Measurements from ENCODE around the gene ADAMTSL1. TPM values are rescaled to one million over a fixed set of nuclear protein-coding genes. Genes with fewer than 3 reads are reported as not detected.

Gene ADAMTSL1
- total RNA-seq, 1 experiment from 2014 or later, result not detected

- H3K4me1 ChIP-seq (ENCODE audit: control insufficient read depth, insufficient read depth, low read length), result no peaks in the 10 kb centered on the region
- no peak overlapping the region for H3K27ac ChIP-seq (ENCODE audit: low read length)
- no TSS peak for BruUV-seq (replicated peaks)
- TF ChIP-seq TCF7L2 (IDR thresholded peaks at IDR 0.05; ENCODE audit: low read depth, low read length) (no peak), SIN3A (IDR thresholded peaks at IDR 0.05; ENCODE audit: borderline replicate concordance, insufficient read depth, low read depth, low read length) (no peak), REST (IDR thresholded peaks at IDR 0.05; ENCODE audit: insufficient read depth in 1 of 2, low read depth in 2 of 2, low read length in 1 of 2) (no peak), POLR2AphosphoS5 (IDR thresholded peaks at IDR 0.05; ENCODE audit: low read depth, low read length) (no peak), CTCF (IDR thresholded peaks at IDR 0.05) (no peak)
- no peaks in the 10 kb centered on the region for H3K27me3 ChIP-seq (ENCODE audit: control insufficient read depth, insufficient read depth, low read length)
- H3K9me3 ChIP-seq (ENCODE audit: control insufficient read depth, insufficient read depth, low read depth, low read length), result no peaks in the 10 kb centered on the region
- no peaks in the 10 kb centered on the region for H3K36me3 ChIP-seq (ENCODE audit: control insufficient read depth, insufficient read depth, low read length)
- CTCF ChIA-PET, result no interaction called here
- POLR2A ChIA-PET, result no interaction called here
- intact Hi-C loops (cut with micrococcal nuclease; ENCODE audit: unreplicated experiment) (no loop called here), in situ Hi-C loops (cut with HindIII; ENCODE audit: low pct_unique_long_range_greater_than_20kb, low sequenced_read_pairs) (no loop called here)
- ATAC-seq, result no peak
- DNase-seq (ENCODE audit: low read depth, low spot score), result no peak
- H3K4me3 ChIP-seq (ENCODE audit: low read depth in 2 of 2, low read length in 2 of 2), result no peak overlapping the region
Measured at GRCh38 chr9:18857769-18858168, 383.8 kb downstream of the ADAMTSL1 start.

GRCh38 chr9:18861609-18862544, 387.9 kb downstream of the ADAMTSL1 start:
- DNase-seq (ENCODE audit: low read depth, low spot score) (no peak), ATAC-seq (no peak)
- intact Hi-C loops (cut with micrococcal nuclease; ENCODE audit: unreplicated experiment) (no loop called here), in situ Hi-C loops (cut with HindIII; ENCODE audit: low pct_unique_long_range_greater_than_20kb, low sequenced_read_pairs) (no loop called here)
- H3K9me3 ChIP-seq (ENCODE audit: control insufficient read depth, insufficient read depth, low read depth, low read length), result no peaks in the 10 kb centered on the region
- no TSS peak for BruUV-seq (replicated peaks)
- ChIA-PET CTCF (no interaction called here), POLR2A (no interaction called here)
- no peaks in the 10 kb centered on the region for H3K4me1 ChIP-seq (ENCODE audit: control insufficient read depth, insufficient read depth, low read length)
- H3K27ac ChIP-seq (ENCODE audit: low read length), result no peak overlapping the region
- H3K27me3 ChIP-seq (ENCODE audit: control insufficient read depth, insufficient read depth, low read length), result no peaks in the 10 kb centered on the region
- no peaks in the 10 kb centered on the region for H3K36me3 ChIP-seq (ENCODE audit: control insufficient read depth, insufficient read depth, low read length)
- TF ChIP-seq REST (IDR thresholded peaks at IDR 0.05; ENCODE audit: insufficient read depth in 1 of 2, low read depth in 2 of 2, low read length in 1 of 2), result no peak
- no peak for TF ChIP-seq POLR2AphosphoS5 (IDR thresholded peaks at IDR 0.05; ENCODE audit: low read depth, low read length)
- TF ChIP-seq SIN3A (IDR thresholded peaks at IDR 0.05; ENCODE audit: borderline replicate concordance, insufficient read depth, low read depth, low read length), result no peak
- no peak for TF ChIP-seq TCF7L2 (IDR thresholded peaks at IDR 0.05; ENCODE audit: low read depth, low read length)
- TF ChIP-seq CTCF (IDR thresholded peaks at IDR 0.05), result no peak
- H3K4me3 ChIP-seq (ENCODE audit: low read depth in 2 of 2, low read length in 2 of 2), result no peak overlapping the region

Measured in Panc1 (cell line).